GM19099 (cell line): ENCODE measurements around the gene RPAP3.

Experiments
- POLR2A ChIP-seq: IDR thresholded peaks from 3 replicates; pipeline ENCODE4 v1.6.1; 2011; ENCODE audit warnings: low read depth; ENCODE audit not compliant: insufficient read length; ENCODE audit errors: extremely low read depth

RPAP3 gene, protein sequence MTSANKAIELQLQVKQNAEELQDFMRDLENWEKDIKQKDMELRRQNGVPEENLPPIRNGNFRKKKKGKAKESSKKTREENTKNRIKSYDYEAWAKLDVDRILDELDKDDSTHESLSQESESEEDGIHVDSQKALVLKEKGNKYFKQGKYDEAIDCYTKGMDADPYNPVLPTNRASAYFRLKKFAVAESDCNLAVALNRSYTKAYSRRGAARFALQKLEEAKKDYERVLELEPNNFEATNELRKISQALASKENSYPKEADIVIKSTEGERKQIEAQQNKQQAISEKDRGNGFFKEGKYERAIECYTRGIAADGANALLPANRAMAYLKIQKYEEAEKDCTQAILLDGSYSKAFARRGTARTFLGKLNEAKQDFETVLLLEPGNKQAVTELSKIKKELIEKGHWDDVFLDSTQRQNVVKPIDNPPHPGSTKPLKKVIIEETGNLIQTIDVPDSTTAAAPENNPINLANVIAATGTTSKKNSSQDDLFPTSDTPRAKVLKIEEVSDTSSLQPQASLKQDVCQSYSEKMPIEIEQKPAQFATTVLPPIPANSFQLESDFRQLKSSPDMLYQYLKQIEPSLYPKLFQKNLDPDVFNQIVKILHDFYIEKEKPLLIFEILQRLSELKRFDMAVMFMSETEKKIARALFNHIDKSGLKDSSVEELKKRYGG

DNA sequence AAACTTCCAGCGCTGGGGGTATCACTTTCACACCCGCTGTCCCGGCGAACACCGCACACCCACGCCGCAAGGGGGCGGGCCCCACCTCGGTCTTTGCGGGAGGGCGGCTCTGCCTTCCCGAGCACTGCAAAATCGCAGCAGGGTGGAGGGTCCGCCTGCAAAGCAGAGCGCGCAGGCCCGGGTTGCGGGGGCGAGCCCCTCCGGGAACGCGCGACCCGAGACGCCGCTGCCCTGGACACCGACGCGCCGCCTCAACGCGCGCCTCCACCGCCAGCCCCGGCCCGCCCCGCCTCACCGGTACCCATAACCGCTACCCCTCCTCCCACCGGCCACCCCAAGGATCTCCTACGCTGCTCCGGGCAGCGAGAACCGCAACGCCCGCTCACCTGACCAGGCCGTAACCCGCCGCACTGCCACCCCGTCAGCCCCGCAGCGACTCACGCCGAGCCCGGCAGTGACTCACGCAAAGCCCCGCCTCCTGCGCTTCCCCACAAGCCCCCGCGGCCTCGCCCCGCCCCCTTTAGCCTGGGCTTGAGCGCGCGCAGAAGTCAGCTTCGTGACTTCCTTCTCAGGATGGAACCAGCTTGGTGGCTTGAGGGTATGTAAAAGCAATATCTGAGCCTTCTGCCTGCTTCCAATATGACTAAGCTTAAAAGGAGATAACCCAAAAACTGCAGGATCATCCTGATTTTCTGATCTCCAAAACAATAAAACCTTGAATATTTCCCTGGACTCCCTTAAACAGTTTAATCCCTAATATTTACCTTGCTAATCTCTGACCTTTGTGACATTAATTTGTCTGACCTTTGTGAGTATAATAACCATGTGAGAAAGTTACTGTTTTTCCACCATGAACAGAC lies at the start of gene RPAP3:
RPAP3 (minus strand) TSS at position 465 of the 860 bp plus-strand sequence. CDS start 3,190 bp downstream, outside the sequence.
- TF ChIP-seq POLR2A: peak; percentile 95

DNA sequence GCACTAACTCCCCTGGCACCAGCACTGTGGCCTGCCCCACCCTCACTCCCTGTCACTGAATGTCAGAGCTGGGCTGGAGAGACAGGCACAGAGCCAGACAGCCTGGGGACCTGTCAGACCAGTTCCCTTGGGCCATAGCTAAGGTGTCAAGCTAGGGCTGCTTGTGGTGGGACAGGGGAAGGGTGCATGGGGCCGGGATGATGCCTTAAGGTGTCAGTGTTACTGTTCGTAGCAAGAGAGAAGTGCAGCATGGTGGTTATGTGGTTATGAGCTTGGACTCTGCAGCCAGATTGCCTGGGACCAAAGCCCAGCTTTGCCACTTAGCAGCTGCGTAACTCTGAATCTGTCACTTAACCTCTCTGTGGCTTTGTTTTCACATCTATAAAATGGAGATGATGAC lies 49.1 kb upstream of the RPAP3 start:
- no peak for TF ChIP-seq POLR2A

DNA sequence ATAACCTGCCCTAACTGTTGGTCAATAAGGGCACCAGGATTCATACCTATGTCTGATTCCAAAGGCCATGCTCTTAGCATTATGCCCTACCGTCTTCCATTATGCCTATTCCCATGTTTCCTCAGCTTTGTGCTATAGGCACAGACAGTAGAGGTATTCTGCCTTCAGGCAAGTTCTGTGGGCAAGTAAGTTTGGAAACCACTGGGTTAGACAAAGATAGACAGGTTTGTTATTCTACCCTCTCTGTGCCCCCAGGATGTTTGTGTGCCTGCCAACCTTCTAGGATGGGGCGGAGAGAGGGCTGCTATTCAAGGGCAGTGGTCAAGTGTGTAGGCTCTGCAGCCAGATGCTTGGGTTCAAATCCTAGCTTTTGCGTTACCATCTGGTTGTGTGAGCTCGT lies 48.3 kb upstream of the RPAP3 start:
- no peak for TF ChIP-seq POLR2A

DNA sequence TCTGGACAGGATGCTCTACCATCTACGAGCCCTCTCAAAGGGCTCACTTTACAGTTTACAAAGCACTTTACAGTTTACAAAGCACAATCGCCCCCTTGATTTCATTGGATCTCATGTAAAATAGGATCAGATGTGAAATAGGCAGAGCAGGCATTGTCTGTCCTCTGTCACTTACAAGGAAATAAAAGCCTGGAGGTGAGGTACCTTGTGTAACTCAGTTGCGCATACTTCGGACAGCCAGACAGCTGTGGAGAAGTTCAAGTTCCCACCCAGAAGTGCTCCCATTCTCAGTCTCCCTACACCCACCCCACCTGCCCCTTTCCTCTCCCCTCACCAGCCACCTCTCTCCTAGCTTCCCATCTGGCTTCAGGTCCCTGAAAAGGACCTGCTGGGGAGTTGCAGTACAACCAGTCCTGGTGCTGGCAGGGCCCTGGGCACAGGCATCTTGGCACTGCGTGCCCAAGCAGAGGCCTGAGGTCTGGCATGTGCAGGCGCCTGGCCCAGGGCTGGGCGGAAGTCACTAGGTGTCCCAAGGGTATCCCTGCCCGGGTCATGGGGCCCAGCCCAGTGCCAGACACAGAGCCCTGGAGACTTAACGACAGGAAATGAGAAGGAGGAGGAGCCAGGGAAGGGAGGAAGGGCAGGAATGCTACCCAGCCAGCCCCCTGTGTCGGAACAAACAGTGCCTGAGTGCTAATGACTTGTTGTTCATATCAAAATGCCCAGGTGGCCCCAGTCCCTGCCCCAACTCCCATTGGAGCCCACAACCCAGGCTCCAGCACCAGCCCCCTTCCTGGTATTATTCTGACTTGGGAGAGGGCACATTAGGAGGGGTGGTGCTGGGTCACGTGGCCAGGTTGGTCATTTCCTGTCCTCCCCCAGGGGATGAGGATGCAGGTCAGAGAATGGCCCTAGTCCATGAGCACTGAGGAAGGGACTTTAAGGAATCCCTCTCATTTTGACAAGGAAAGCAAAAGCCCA lies 47.5 kb upstream of the RPAP3 start:
- no peak for TF ChIP-seq POLR2A

DNA sequence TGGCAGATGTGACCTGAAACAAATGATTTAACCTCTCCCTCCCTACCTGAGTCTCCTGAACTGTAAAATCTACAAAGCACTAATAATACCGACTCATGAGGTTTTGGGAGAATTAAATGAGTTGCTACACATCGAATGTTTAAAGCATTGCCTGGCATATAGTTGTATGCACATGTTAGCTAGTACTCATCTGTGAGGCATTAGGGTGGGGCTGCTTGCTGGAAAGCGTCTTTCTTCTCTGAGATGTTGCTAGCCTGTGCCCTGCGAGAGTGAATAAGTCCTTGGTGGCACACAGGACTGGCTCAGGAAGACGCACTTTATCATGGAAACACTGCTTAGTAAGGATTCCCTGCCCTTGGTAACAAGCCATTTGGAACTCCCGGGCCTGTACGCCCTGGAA lies 46.7 kb upstream of the RPAP3 start:
- no peak for TF ChIP-seq POLR2A

DNA sequence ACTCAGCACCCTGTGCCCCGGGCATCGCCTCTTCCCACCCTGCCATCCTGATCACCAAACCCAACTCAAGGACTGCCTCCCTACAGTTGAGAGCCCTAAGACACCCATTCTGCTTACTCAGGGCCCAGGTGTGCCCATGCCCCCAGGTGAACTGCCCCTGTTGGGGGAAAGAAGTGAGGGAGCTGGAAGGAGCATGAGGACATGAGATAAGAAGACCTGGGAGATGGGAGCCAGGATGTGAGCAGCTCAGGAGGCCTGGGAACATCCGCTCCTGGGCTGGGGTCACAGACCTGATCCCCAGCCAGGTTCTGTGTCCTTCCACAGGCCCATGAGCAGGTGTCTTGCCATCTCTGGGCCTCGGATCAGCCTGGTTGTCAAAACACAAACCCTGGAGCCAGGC lies 46.3 kb upstream of the RPAP3 start:
- TF ChIP-seq POLR2A: no peak

DNA sequence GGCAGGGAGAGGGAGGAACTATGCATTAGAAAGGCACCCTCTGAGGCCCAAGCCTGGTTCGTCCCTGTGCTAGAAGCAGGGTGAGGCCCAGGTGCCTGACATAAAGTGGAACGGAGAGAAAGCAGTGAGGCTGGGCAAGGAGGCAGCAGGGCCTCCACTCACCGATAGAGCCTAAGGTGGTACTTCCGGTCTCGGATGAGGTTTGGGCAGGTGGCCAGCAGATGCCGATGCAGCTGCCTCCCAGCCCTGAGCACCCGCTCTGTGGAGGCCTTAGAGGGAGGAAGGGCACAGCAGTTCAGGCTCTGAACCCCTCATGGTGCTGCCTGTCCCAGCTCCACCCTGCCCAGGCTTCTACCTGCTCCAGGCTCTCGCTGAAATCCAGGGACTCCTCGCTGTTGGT lies 45.7 kb upstream of the RPAP3 start:
- TF ChIP-seq POLR2A: no peak

DNA sequence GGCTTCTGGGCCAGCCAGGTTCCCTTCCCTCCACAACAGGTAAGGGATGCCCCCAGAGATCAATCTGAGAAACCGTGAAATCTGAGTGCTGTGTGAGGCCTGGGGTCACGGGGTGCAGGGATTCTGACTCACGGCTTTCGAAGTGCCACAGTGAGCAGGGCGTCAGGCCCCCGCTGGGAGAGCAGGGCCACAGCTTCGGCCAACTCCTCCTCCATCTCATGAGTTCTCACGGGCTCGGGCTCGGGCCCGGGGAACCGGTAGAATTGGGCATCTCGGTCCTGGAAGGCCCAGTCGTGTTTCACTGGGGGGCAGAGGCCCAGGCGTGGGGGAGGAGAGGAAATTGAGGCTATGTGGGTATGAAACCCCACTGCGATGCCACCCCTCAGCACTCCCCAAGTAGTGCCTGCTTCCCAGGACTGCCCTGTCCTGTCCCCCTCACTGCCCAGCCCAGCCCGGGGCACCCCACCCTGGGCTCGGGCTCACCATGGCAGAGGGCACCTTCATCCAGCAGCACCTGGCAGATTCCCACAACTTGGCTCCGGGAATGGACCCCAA lies 45.2 kb upstream of the RPAP3 start:
- TF ChIP-seq POLR2A: no peak

DNA sequence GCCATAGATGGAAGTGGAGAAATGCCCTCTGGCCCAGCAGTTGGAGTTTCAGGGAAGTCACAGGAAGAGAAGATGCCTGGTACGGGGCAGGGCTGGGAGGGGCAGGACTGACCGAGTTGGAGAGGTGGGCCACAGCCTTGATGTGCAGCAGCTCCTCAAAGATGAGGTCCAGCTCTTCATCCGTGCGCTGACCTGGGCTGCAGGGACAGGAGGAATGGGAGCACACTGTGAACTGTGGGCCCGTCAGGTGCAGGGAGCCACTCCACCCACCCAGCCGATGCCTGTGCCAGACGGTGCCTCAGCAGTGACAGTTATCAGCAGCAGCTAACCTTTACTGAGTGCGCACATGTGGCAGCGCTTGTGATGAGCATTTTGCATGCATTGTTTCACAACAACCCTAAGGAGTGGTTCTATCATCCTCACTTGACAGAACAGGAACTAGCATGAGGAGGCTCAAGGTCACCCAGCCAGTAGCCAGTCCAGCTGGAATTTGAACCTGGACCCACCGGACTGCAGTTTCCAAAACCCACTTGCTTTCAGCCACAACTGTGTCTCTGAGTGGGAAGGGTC lies 44.5 kb upstream of the RPAP3 start:
- TF ChIP-seq POLR2A: no peak

DNA sequence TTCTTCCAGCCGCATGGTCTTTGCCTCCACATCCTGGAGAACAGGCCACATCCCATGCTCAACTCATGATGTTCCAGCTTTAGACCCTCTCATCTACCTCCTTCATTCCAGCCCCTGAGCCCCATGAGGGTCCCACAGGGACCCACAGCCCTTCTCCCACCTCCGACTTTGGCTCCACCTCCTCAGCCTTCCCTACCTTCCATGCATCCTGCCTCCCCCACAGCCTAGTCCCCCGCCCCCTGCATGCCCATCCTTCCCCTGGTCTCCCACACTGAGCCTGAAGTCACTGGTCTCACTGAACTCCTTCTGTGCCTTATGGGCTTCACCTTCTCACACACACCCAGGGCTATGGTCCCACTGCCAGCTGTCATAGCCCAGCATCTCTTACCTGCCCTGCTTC lies 43.1 kb upstream of the RPAP3 start:
- TF ChIP-seq POLR2A: no peak

DNA sequence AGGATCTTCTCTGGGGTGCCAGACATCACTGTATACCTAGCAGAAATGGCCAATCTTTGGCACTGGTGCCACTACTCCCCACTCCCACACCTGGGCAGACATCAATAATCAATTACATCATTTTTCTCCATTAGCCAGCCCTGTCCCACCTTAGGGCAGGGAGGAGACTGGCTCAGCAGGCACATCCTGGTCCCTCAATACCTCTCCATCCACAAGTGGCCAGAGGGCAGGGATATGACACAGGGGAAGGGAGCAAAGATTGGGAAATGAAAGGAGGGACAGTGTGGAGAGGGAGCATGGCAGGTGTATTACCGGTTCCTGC lies 42.6 kb upstream of the RPAP3 start:
- TF ChIP-seq POLR2A: no peak

DNA sequence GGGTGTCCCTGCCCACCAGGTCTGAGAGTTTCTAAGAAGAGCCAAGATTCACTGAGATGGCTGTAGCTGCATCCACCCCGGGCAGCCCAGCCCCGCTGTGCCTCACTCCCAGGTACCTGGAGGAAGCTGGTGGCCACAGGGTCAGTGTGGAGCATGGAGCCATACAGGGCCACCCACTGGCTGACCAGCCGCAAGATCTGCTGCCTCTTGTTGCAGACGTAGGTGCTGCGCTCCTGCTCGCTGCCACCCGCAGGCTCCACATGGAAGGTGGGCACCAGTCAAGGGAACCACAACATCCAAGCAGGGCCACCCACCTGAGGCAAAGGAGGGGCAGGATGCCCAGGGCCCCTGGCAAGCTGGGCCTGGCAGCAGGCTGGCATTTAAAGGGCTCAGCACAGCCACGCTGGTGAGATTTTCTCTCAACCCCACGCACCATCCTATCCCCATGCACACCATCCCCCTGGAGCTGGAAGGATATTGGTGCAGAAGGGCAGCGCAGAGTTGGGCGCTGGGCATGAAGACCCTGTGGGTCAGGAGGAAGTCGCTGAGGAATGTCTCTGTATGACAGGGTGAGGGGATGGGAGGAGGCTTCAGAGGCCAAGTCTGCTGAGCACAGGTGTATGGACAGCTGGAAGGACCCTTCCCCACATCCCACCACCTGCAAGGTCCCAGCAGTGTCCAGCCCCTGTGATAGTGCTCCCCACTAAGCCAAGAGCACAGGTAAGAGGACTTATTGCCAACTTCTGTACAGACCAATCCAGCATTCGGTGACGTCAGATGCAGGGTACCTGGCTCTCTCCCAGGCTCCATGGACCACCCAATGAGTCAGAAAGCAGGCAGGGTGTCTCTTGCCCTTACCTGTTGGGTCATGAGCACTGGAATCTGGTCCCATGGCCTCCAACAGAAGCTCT lies 42.0 kb upstream of the RPAP3 start:
- no peak for TF ChIP-seq POLR2A

DNA sequence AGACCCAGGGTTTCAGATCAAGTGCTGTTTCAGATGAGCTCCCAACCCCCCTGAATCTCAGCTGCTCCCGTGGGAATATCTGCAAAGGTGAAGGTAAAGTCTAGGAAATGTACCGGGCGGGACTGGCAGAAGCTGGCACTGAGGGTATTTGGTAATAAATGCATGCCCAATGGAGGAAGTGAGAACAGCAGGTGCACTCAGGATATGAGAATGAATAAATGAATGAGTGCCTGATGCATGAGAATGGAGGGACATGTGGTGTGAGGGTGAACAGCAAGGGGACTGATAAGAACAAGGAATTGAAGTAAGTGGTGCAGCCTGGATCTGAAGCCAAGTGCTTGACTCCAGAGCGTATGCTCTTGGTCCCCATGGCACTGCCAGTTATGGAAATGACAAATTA lies 41.3 kb upstream of the RPAP3 start:
- TF ChIP-seq POLR2A: no peak
